H1 (cell line): ENCODE measurements around the gene CDCA4. TPM values are rescaled to one million over a fixed set of nuclear protein-coding genes. Genes with fewer than 3 reads are reported as not detected.

ENCODE experiments used
- CEBPB ChIP-seq: IDR thresholded peaks from 2 replicates; pipeline ENCODE4 v1.6.1; 2012; ENCODE audit warnings: low read depth, low read length
- PHF8 ChIP-seq: fragments of 200-600 bp; sonication (generic); conservative IDR thresholded peaks from 2 replicates; pipeline ENCODE4 v1.7.1; 2012; ENCODE audit warnings: low read depth, mild to moderate bottlenecking, inconsistent platforms, low read length, moderate library complexity
- RBBP5 ChIP-seq: IDR thresholded peaks from 2 replicates; pipeline ENCODE4 v1.7.1; 2012; ENCODE audit warnings: low read depth, mild to moderate bottlenecking, inconsistent platforms, low read length, moderate library complexity, borderline replicate concordance
- SIN3A ChIP-seq, 2 experiments: IDR thresholded peaks in 1 of 2; conservative IDR thresholded peaks in 1 of 2; 2 replicates each; pipeline ENCODE4 v1.6.1; 2011 to 2012; ENCODE audit warnings: low read length in 2 of 2, improper control_type of control experiment in 1 of 2, low read depth in 1 of 2, mild to moderate bottlenecking in 1 of 2
- TAF7 ChIP-seq: optimal IDR thresholded peaks from 2 replicates; pipeline ENCODE3; 2011; ENCODE audit warnings: low read depth, mild to moderate bottlenecking, inconsistent platforms, low read length, moderate library complexity, borderline replicate concordance
- TBP ChIP-seq: IDR thresholded peaks from 2 replicates; pipeline ENCODE4 v1.6.1; 2011; ENCODE audit warnings: low read depth, low read length, improper control_type of control experiment
- polyA plus RNA-seq, 7 experiments: library from polyadenylated mRNA; depleted of rRNA in 3 of 7; stranded (reverse) in 5 of 7; unstranded in 2 of 7; fragments of >200 nt in 5 of 7; fragments of 200-250 nt in 2 of 7; gene quantifications; 1 replicate in 5 of 7; 2 replicates in 1 of 7; 4 replicates in 1 of 7; pipeline versions ENCODE4 v1.2.1 to v1.2.3, GENCODE V29; 2011 to 2013; ENCODE audit warnings: missing spikeins in 2 of 7, mixed read lengths in 2 of 7
- total RNA-seq: library from RNA; stranded (reverse); fragmentation: NEBNext Ultra II Directional; extraction: Animal tissue kit (Norgen Biotek cat#: 25700); gene quantifications from 2 replicates; pipeline ENCODE4 v1.2.1, GENCODE V29; 2021

CDCA4 gene
- total and polyA plus RNA-seq, 2 of the 8 experiments (the other 6 are each of a cell fraction or from before 2014, with no cell fraction given) = 49.9 to 62.4 TPM

GRCh38 chr14:105041841-105042765, 21.2 kb upstream of the CDCA4 start (continued):
- TF ChIP-seq SIN3A (conservative IDR thresholded peaks at IDR 0.05 in 1 of 2, IDR thresholded peaks at IDR 0.05 in 1 of 2; ENCODE audit: low read depth in 1 of 2, low read length in 2 of 2) (no peak), PHF8 (no peak), RBBP5 (no peak), TAF7 (no peak), TBP (no peak), CEBPB (no peak)
